HepG2 (cell line): ENCODE measurements around the gene NSD2. TPM values are rescaled to one million over a fixed set of nuclear protein-coding genes. Genes with fewer than 3 reads are reported as not detected.

Experiments
- CCAR2 ChIP-seq: fragments of 200-400 bp; formaldehyde crosslinking; optimal IDR thresholded peaks from 2 replicates; pipeline ENCODE3; 2018; ENCODE audit warnings: low read depth, mild to moderate bottlenecking, low read length, moderate library complexity
- GLI4 ChIP-seq: sonication (generic); formaldehyde crosslinking; IDR thresholded peaks from 2 replicates; pipeline ENCODE4 v1.5.1; 2020; ENCODE audit warnings: missing genetic modification reagents, mild to moderate bottlenecking, moderate library complexity, borderline replicate concordance
- HIC2 ChIP-seq: sonication (generic); formaldehyde crosslinking; IDR thresholded peaks from 2 replicates; pipeline ENCODE4 v1.9.0; 2022; ENCODE audit warnings: low read depth, missing genetic modification reagents
- HNF4G ChIP-seq, 2 experiments: sonication (generic) in 1 of 2; formaldehyde crosslinking in 1 of 2; IDR thresholded peaks; 2 replicates each; pipeline versions ENCODE4 v1.4.0 to v1.6.1; 2011 to 2020; ENCODE audit warnings: borderline replicate concordance in 2 of 2, low read depth in 2 of 2, mild to moderate bottlenecking in 2 of 2, low read length in 1 of 2, missing genetic modification reagents in 1 of 2, moderate library complexity in 1 of 2
- KIAA2018 ChIP-seq: sonication (generic); formaldehyde crosslinking; IDR thresholded peaks from 2 replicates; pipeline ENCODE4 v1.5.0; 2020; ENCODE audit warnings: mild to moderate bottlenecking, missing genetic modification reagents, borderline replicate concordance
- LBX2 ChIP-seq: sonication (generic); formaldehyde crosslinking; IDR thresholded peaks from 2 replicates; pipeline ENCODE4 v1.5.0; 2020; ENCODE audit warnings: missing genetic modification reagents, mild to moderate bottlenecking, borderline replicate concordance
- MAFK ChIP-seq, 2 experiments: IDR thresholded peaks in 1 of 2; conservative IDR thresholded peaks in 1 of 2; 2 replicates each; pipeline ENCODE4 v1.6.1; 2011; ENCODE audit warnings: improper control_type of control experiment in 2 of 2, low read length in 2 of 2
- MAX ChIP-seq: IDR thresholded peaks from 2 replicates; pipeline ENCODE4 v1.6.1; 2012; ENCODE audit warnings: inconsistent platforms
- ONECUT2 ChIP-seq: sonication (generic); formaldehyde crosslinking; IDR thresholded peaks from 2 replicates; pipeline ENCODE4 v1.4.0; 2020; ENCODE audit warnings: missing genetic modification reagents
- SOX5 ChIP-seq: IDR thresholded peaks from 2 replicates; pipeline ENCODE4 v1.6.1; 2016; ENCODE audit warnings: borderline replicate concordance
- TFE3 ChIP-seq: IDR thresholded peaks from 2 replicates; pipeline ENCODE4 v1.6.1; 2016
- ZBTB7B ChIP-seq: sonication (generic); formaldehyde crosslinking; IDR thresholded peaks from 2 replicates; pipeline ENCODE4 v1.4.0; 2020; ENCODE audit warnings: missing genetic modification reagents
- ZFYVE20 ChIP-seq: sonication (generic); formaldehyde crosslinking; IDR thresholded peaks from 2 replicates; pipeline ENCODE4 v1.8.0; 2023; ENCODE audit warnings: low read depth, mild to moderate bottlenecking, moderate library complexity, missing genetic modification reagents, borderline replicate concordance
- ZNF549 ChIP-seq: sonication (generic); formaldehyde crosslinking; IDR thresholded peaks from 2 replicates; pipeline ENCODE4 v1.5.0; 2020; ENCODE audit warnings: missing genetic modification reagents
- ZNF570 ChIP-seq: sonication (generic); formaldehyde crosslinking; IDR thresholded peaks from 2 replicates; pipeline ENCODE4 v1.4.0; 2020; ENCODE audit warnings: mild to moderate bottlenecking, missing genetic modification reagents, borderline replicate concordance
- ZNF660 ChIP-seq: sonication (generic); formaldehyde crosslinking; IDR thresholded peaks from 2 replicates; pipeline ENCODE4 v1.5.1; 2020; ENCODE audit warnings: mild to moderate bottlenecking, low read depth, missing genetic modification reagents, borderline replicate concordance
- ZNF878 ChIP-seq: sonication (generic); formaldehyde crosslinking; IDR thresholded peaks from 2 replicates; pipeline ENCODE4 v1.8.1; 2023; ENCODE audit warnings: mild to moderate bottlenecking, missing genetic modification reagents, moderate library complexity
- polyA plus RNA-seq, 8 experiments: library from polyadenylated mRNA; depleted of rRNA in 3 of 8; stranded (reverse) in 7 of 8; unstranded in 1 of 8; fragments of >200 nt; fragmentation: Illumina TruSeq in 4 of 8; extraction: Trizol in 4 of 8; gene quantifications; 2 replicates each; pipeline versions ENCODE4 v1.2.1 to v1.2.3, GENCODE V29; 2011 to 2016; ENCODE audit warnings: low read depth in 4 of 8, missing spikeins in 1 of 8, mixed read lengths in 1 of 8; ENCODE audit not compliant: insufficient read depth in 1 of 8
- total RNA-seq, 5 experiments: library from RNA; depleted of rRNA; stranded (reverse); fragments of >200 nt; fragmentation: Illumina TruSeq; extraction: Trizol; gene quantifications; 2 replicates each; pipeline ENCODE4 v1.2.3, GENCODE V29; 2016; ENCODE audit warnings: low read depth in 1 of 5

Gene NSD2
- total and polyA plus RNA-seq, 2 of the 13 experiments (the other 11 are each of a cell fraction or from before 2014, with no cell fraction given), result 22.0 to 65.9 TPM

GRCh38 chr4:2008671-2008920, 137.4 kb downstream of the NSD2 start (continued):
- TF ChIP-seq KIAA2018 (CRISPR knock-in tag) (no peak), CCAR2 (no peak), TFE3 (no peak), ZFYVE20 (CRISPR knock-in tag) (peak; percentile 81), HIC2 (no peak), MAFK (conservative IDR thresholded peaks at IDR 0.05 in 1 of 2, IDR thresholded peaks at IDR 0.05 in 1 of 2; ENCODE audit: low read length in 2 of 2) (no peak), ZNF878 (CRISPR knock-in tag) (no peak), ZNF549 (CRISPR knock-in tag) (0 out of 2 replicates have a peak, but pooled peaks have one; percentile 6), ZNF570 (CRISPR knock-in tag) (no peak), LBX2 (CRISPR knock-in tag) (peak; percentile 82; the same call in 1 of the 2 replicates), ONECUT2 (CRISPR knock-in tag) (peak; percentile 38; the same call in 1 of the 2 replicates), ZNF660 (CRISPR knock-in tag) (0 out of 2 replicates have a peak, but pooled peaks have one; percentile 64), GLI4 (CRISPR knock-in tag) (no peak), SOX5 (no peak), ZBTB7B (CRISPR knock-in tag) (0 out of 2 replicates have a peak, but pooled peaks have one; percentile 12), HNF4G (IDR thresholded peaks at IDR 0.05; ENCODE audit: borderline replicate concordance, low read depth, low read length) (no peak), HNF4G (CRISPR knock-in tag; IDR thresholded peaks at IDR 0.05; ENCODE audit: borderline replicate concordance, low read depth) (no peak), MAX (no peak)
